HT-29 (cell line): ENCODE results near the gene AP4M1. TPM values are rescaled to one million over a fixed set of nuclear protein-coding genes. Genes with fewer than 3 reads are reported as not detected.
A peak's percentile ranks its signal among the peaks of the same experiment; 100 is the strongest.
"Not testable (repeated sequence)": the region's sequence is repeated elsewhere in the genome, so short reads cannot be mapped to it uniquely, and the experiment has no call there.

Source experiments
- DNase-seq: peaks from one replicate; pipeline ENCODE4 v3.0.0-alpha.2; 2015; ENCODE audit warnings: low spot score
- total RNA-seq: library from RNA; depleted of rRNA; stranded (reverse); fragments of >200 nt; shearing (Covaris generic); gene quantifications from 2 replicates; pipeline ENCODE4 v1.2.3, GENCODE V29; 2014

AP4M1 gene
- total RNA-seq, 1 experiment from 2014 or later: 38.1 TPM

GRCh38 chr7:100107890-100108289 is 6.4 kb downstream of the AP4M1 start:
- no peak for DNase-seq

- DNase-seq: no peak
Observed at GRCh38 chr7:100109521-100110163, 8.2 kb downstream of the AP4M1 start.

GRCh38 chr7:100111156-100111555 is 9.7 kb downstream of the AP4M1 start:
- no peak for DNase-seq

DNA sequence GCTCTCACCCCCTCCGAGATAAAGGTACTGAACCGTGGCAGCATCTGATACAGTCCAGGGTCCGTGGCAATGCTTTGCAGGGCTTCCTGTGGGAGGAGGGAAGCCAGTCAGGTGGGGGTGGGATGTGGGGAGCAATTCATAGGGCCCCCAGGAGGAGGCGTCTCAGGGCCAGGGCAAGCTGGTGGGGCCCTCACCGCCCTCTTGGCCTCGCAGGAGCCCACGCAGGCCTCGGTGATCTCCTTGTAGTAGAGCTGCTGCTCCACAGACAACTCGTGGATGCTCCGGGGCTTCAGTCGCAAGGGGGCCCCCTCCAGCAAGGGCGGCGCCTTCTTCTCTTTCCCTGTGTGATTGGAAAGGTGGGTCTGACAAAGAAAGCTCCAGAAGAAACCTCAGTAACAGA is 10.5 kb downstream of the AP4M1 start:
- DNase-seq: no peak

DNA sequence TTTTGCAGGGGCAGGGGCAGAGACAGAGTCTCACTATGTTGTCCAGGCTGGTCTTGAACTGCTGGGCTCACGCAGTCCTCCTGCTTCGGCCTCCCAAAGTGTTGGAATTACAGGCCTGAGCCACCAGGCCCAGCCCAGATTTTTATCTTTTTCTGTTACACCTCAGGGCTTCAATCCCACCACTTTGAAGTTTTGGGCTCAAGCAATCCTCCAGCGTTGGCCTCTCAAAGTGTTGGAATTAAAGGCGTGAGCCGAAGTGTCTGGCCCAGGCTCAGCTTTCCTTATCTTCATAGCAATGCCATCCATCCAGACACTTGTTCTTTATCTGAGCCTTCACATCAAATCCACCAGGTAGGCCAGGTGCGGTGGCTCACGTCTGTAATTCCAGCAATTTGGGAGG is 13.6 kb downstream of the AP4M1 start:
- no peak for DNase-seq

GRCh38 chr7:100118388-100119071 is 17.1 kb downstream of the AP4M1 start:
- no peak for DNase-seq

DNA sequence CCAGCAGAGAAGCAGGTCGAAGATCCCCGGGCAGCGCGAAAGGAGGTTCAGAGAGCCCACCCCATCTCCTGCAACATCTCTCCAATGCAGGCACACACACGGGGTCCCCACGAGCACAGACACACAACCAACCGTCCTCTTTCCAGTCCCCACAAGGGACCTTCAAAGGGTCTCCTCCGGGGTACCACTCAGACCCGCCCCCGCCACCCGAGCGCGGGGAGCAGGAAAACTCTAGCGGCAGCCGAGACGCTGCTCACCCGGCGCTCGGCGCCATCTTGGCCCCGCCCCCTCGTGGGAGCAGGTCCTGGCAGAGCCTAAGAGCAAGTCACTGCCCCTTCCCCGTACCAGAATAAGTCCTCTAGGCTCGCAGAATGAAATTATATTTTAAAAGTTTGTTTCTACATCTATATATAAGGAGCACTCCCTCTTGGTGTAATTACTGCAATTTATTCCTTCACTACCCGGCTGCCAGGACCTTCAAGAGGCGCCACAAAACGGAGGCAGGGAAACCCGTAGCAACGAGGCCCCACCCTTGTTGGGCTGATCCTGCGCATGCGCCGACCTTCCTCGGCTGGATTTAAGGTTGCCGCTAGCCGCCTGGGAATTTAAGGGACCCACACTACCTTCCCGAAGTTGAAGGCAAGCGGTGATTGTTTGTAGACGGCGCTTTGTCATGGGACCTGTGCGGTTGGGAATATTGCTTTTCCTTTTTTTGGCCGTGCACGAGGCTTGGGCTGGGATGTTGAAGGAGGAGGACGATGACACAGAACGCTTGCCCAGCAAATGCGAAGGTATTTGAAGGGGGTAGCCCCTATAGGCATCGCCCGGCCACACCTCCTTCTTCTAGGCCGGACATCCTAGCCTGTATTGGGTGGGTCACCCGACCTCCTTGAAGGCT is 17.9 kb downstream of the AP4M1 start, which contains the start of the genes CNPY4 and TAF6:
Gene CNPY4, plus strand, starts transcription at position 563 of the 898 bp plus-strand sequence. Its CDS starts 111 bp downstream, at position 674.
Gene TAF6, minus strand, starts transcription at position 287 of the 898 bp plus-strand sequence. CDS start 5,149 bp downstream, outside the sequence.
- DNase-seq: peak; percentile 99

GRCh38 chr7:100119970-100120732 is 18.7 kb downstream of the AP4M1 start:
- DNase-seq: peak; percentile 49

GRCh38 chr7:100120733-100121036 is 19.2 kb downstream of the AP4M1 start:
- no peak for DNase-seq

- DNase-seq: no peak
Observed at GRCh38 chr7:100122067-100122466, 20.6 kb downstream of the AP4M1 start.

DNA sequence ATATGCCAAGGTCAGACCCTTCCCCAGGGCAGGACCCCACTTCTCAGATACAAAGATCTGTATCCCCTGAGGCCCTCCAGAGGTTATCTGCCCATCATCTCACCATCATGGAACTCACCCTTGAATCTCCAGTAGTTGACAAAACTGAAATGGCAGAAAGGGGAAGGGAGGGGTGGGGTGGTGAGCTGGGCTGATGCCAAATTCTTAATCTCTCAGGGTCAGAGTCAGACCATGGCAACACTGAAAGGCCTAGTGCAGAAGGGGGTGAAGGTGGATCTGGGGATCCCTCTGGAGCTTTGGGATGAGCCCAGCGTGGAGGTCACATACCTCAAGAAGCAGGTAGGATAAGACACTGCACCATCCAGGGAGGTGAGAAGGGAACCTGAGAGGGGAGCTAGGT is 21.1 kb downstream of the AP4M1 start:
- no peak for DNase-seq

GRCh38 chr7:100124301-100125230 is 23.1 kb downstream of the AP4M1 start:
- peak; percentile 26 for DNase-seq

GRCh38 chr7:100126239-100126930 is 24.9 kb downstream of the AP4M1 start:
- no peak for DNase-seq

DNA sequence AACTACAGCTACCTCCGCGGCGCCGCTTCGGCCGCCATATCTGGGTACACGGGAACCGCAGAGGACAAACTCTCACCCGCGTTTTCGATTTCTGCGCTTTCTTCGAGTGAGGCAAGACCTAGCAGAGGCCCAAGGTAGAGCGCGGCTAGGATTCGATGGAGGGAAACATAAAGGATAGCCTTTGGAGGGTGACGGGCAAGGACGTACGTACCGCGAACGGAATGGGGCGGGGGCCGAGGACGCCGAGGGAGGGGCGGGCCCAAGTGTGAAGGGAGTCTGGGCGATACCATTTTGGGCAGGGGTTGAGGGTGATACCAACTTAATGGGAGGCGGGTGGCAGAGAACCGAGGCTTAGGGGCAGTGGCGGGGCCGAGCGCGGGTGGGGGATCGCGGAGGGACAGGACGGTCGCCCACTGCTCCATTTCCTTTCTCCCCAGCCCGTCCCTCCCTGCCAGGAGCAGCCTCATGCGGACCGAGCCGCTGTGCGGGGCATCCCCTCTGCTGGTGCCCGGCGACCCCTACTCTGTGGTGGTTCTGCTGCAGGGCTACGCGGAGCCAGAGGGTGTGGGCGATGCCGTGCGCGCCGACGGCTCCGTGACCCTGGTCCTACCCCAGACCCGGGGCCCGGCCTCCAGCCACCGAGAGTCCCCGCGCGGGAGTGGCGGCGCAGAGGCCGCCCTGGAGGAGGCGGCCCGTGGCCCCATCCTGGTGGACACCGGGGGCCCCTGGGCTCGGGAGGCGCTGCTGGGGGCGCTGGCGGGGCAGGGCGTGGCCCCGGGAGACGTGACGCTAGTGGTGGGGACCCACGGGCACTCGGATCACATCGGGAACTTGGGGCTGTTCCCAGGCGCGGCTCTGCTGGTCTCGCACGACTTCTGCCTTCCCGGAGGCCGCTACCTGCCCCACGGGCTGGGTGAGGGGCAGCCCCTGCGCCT is 25.8 kb downstream of the AP4M1 start, which contains the start of gene MBLAC1:
Gene MBLAC1, plus strand, starts transcription at position 37 of the 935 bp plus-strand sequence. Its CDS starts 429 bp downstream, at position 466.
- peak; percentile 96 for DNase-seq

- peak; percentile 22 for DNase-seq
Observed at GRCh38 chr7:100127866-100128636, 26.6 kb downstream of the AP4M1 start.

DNA sequence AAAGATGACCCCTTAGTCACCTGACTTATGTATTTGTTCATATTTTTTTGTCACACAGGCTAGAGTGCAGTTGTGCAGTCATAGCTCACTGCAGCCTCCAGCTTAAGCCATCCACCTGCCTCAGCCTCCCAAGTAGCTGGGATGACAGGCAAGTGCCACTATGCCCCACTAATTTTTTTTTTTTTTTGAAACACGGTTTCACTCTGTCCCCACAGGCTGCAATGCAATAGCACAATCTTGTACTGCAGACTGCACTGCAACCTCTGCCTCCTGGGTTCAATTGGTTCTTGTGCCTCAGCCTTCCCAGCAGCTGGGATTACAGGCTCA is 27.2 kb downstream of the AP4M1 start:
- DNase-seq: no peak

DNA sequence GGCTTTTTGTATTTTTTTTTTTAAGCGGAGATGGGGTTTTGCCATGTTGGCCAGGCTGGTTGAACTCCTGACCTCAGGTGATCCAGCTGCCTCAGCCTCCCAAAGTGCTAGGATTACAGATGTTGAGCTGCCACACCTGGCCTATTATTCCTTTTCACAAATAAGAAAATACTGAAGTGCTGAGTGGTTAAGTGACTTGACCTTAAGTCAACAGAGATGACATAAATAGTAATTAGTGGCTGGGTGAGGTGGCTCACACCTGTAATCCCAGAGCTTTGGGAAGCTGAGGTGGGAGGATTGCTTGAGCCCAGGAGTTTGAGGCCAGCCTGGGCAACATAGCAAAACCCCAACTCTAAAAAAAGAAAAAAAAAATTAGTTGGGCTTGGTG is 28.8 kb downstream of the AP4M1 start:
- DNase-seq: not testable (repeated sequence)
